HG03575 (cell line): Measurements from ENCODE around the gene ACMSD.

Experiments used
- ATAC-seq: cut with Tn5 transposase; IDR thresholded peaks from one replicate; pipeline ENCODE4 v1.9.1; 2021; ENCODE audit not compliant: unreplicated experiment, insufficient number of reproducible peaks, low FRiP score; ENCODE audit errors: extremely low read depth

ACMSD gene

DNA sequence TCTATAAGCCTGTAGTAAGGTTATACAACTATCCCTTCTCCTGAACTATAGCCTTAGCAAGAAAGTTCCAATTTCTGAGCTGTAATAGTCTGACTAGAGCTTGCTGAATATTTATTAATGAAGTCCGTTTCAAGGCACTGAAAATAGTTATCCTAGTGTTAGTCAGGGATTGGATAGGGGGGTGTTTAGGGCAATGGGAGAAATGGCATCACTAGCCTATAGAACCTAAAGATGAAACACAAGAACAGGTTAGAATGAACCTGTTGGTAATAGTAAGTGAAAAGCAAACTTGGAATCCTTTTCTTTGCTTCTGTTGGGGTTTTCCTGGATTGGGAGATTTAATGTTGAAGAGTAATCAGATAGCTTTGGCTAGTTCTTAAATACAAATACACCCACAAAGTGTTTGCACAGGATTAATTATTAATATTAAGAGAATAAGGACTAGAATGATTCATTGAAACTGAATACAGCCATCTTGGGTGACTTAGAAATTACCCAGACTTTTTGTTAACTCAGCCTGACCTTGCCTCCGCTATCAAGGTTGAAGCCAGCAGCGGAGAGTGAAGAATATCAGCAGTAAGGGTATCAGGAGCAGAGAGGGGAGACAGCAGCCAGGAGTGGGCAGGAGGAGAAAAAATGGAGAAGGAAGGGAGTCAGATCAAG is 94.6 kb downstream of the ACMSD start:
- no peak for ATAC-seq

GRCh38 chr2:134933732-134934131 is 95.3 kb downstream of the ACMSD start:
- no peak for ATAC-seq

DNA sequence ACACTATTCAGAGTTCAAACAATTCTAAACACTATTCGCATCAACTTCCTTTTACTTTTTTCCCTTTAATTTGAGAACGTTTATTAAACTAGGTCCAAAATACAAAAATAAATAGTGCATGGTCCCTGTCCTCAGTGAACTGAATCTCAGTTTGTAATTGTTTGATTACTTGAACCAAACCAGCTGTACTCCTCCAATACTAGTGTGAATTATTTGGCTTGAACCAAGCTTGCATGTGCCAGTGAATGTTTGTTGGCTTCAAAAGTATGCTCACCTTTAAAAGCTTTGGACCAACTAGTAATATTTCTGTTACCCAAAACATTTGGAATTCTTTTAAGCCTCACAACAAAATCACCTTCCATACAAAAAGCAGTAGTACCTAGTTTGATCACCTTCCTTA is 95.7 kb downstream of the ACMSD start:
- ATAC-seq: no peak

- ATAC-seq: no peak
These were observed 96.2 kb downstream of the ACMSD start for GRCh38 chr2:134934641-134935040.

DNA sequence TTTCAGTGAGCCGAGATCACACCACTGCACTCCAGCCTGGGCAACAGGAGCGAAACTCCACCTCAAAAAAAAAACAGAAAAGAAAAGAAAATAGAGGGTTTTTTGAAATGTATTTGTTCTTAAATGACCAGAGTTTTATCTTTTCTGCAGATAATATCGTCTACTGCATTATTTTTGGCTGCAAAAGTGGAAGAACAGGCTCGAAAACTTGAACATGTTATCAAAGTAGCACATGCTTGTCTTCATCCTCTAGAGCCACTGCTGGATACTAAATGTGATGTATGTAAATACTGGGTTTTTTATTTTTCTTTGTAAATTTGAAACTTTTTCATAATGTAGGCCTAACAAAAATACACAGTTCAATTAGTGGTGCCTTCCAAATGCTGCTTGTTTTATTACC is 98.3 kb downstream of the ACMSD start:
- no peak for ATAC-seq

DNA sequence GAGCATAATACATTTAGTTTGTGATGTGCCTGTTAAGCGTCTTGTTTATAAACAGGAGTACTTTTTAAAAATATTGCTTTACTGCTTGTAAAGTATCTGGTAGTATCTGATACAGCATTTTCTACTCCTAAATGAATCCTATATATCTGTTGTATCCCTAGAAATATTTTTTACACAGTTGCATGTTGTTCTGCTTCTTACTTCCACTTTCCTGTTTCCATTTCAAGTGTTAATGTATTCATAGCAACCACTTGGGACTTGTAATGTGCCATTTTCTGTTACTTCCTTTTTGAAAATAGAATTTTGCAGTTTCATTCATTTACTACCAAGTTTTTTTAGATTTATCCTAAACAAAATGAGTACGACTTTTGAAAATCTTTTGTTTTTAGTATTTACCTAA is 105.1 kb downstream of the ACMSD start:
- no peak for ATAC-seq

GRCh38 chr2:134944975-134945374 is 106.6 kb downstream of the ACMSD start:
- ATAC-seq: no peak

- no peak for ATAC-seq
These were observed 107.7 kb downstream of the ACMSD start for GRCh38 chr2:134946073-134946472.

- ATAC-seq: no peak
These were observed 111.7 kb downstream of the ACMSD start for GRCh38 chr2:134949981-134950708.

GRCh38 chr2:134950886-134951285 is 112.5 kb downstream of the ACMSD start:
- ATAC-seq: no peak
